B cell (primary cell): Measurements from ENCODE around the gene TFCP2. TPM values are rescaled to one million over a fixed set of nuclear protein-coding genes. Genes with fewer than 3 reads are reported as not detected.

Experiments
- ATAC-seq: fragments of 200-7000 bp; cut with Tn5 transposase; one replicate; pipeline ENCODE4 v1.10.0; 2021; ENCODE audit warnings: low read depth, mild to moderate bottlenecking, moderate number of reproducible peaks, moderate library complexity
- CTCF ChIA-PET: fragments of 350-600 bp; sonication (Branson Sonifier 250); formaldehyde crosslinking; loops from one replicate; lab custom pipeline; 2021; ENCODE audit warnings: antibody characterized with exemption, inconsistent platforms; lab: Charles Lee
- POLR2A ChIA-PET: fragments of 350-600 bp; sonication (Branson Sonifier 250); formaldehyde crosslinking; loops from one replicate; lab custom pipeline; 2021; ENCODE audit warnings: antibody characterized with exemption; lab: Charles Lee
- DNase-seq: peaks from one replicate; pipeline ENCODE4 v3.0.0; 2013
- H2AFZ ChIP-seq: 2 replicates; pipeline ENCODE4 v1.6.1; 2012; ENCODE audit warnings: mild to moderate bottlenecking, low read depth, low read length; ENCODE audit not compliant: insufficient read depth, poor library complexity, severe bottlenecking
- H3K27ac ChIP-seq, 2 donors: 1 replicate in 1 of 2; 2 replicates in 1 of 2; pipeline ENCODE4 v1.5.1; 2012 to 2013; ENCODE audit warnings: low read length in 2 of 2, mild to moderate bottlenecking in 2 of 2, moderate library complexity in 1 of 2
- H3K27me3 ChIP-seq, 4 experiments: fragments of 200-600 bp in 1 of 4; sonication (generic) in 1 of 4; replicated peaks in 1 of 4; 1 replicate in 2 of 4; 2 replicates in 2 of 4; pipeline versions ENCODE4 v1.6.1 to v1.7.0; 2013 to 2016; ENCODE audit warnings: low read length in 3 of 4, mild to moderate bottlenecking in 2 of 4, mixed read lengths in 1 of 4, moderate library complexity in 1 of 4; ENCODE audit not compliant: insufficient read depth in 4 of 4, control insufficient read depth in 3 of 4; ENCODE audit errors: control extremely low read depth in 1 of 4
- H3K36me3 ChIP-seq, 2 experiments: replicated peaks in 1 of 2; 1 replicate in 1 of 2; 2 replicates in 1 of 2; pipeline versions ENCODE4 v1.6.1 to v1.7.1; 2013; ENCODE audit warnings: low read length in 1 of 2; ENCODE audit not compliant: insufficient read depth in 2 of 2, control insufficient read depth in 1 of 2; ENCODE audit errors: control extremely low read depth in 1 of 2, extremely low read depth in 1 of 2
- H3K4me1 ChIP-seq, 2 donors: fragments of 200-600 bp in 1 of 2; sonication (generic) in 1 of 2; 1 replicate in 1 of 2; 2 replicates in 1 of 2; pipeline versions ENCODE4 v1.5.1 to v1.6.1; 2013 to 2017; ENCODE audit warnings: low read length in 2 of 2; ENCODE audit not compliant: control insufficient read depth in 2 of 2, insufficient read depth in 2 of 2
- H3K4me2 ChIP-seq: replicated peaks from 2 replicates; pipeline ENCODE3; 2012; ENCODE audit warnings: mild to moderate bottlenecking, low read depth, low read length; ENCODE audit not compliant: poor library complexity, severe bottlenecking
- H3K4me3 ChIP-seq, 5 experiments: fragments of 200-600 bp in 1 of 5; sonication (generic) in 1 of 5; 1 replicate in 3 of 5; 2 replicates in 2 of 5; pipeline versions ENCODE4 v1.5.1 to v1.7.0; 2011 to 2016; ENCODE audit warnings: low read length in 4 of 5, mild to moderate bottlenecking in 4 of 5, low read depth in 2 of 5, control low read depth in 1 of 5, moderate library complexity in 1 of 5; ENCODE audit not compliant: insufficient read depth in 1 of 5; ENCODE audit errors: control extremely low read depth in 1 of 5, extremely low read depth in 1 of 5
- H3K79me2 ChIP-seq: fragments of 200-600 bp; sonication (generic); one replicate; pipeline ENCODE4 v1.6.0; 2016; ENCODE audit warnings: low read length; ENCODE audit not compliant: control insufficient read depth, insufficient read depth
- H3K9ac ChIP-seq: fragments of 200-600 bp; sonication (generic); 2 replicates; pipeline ENCODE4 v1.6.1; 2017; ENCODE audit warnings: mild to moderate bottlenecking, low read length, moderate library complexity
- H3K9me3 ChIP-seq, 3 donors: one replicate each; pipeline versions ENCODE4 v1.6.1 to v1.7.1; 2013; ENCODE audit warnings: low read length in 2 of 3; ENCODE audit not compliant: control insufficient read depth in 2 of 3, insufficient read depth in 1 of 3; ENCODE audit errors: control extremely low read depth in 1 of 3
- H4K20me1 ChIP-seq: 2 replicates; pipeline ENCODE4 v1.6.0; 2012; ENCODE audit warnings: mild to moderate bottlenecking, low read length; ENCODE audit not compliant: insufficient read depth, control insufficient read depth, poor library complexity, severe bottlenecking
- H3K27ac Mint-ChIP-seq: one replicate; pipeline ENCODE4 v1.8.0; 2021; ENCODE audit warnings: mixed read lengths
- H3K27me3 Mint-ChIP-seq: one replicate; pipeline ENCODE4 v1.8.0; 2021; ENCODE audit warnings: mixed read lengths
- H3K4me1 Mint-ChIP-seq: one replicate; pipeline ENCODE4 v1.8.0; 2021; ENCODE audit warnings: mixed read lengths
- H3K4me3 Mint-ChIP-seq: one replicate; pipeline ENCODE4 v1.8.0; 2021; ENCODE audit warnings: mixed read lengths
- H3K9me3 Mint-ChIP-seq: one replicate; pipeline ENCODE4 v1.8.0; 2022; ENCODE audit warnings: mixed read lengths; ENCODE audit not compliant: insufficient read depth
- EZH2 ChIP-seq: IDR thresholded peaks from 2 replicates; pipeline ENCODE4 v1.6.1; 2012; ENCODE audit warnings: borderline replicate concordance, low read depth, mild to moderate bottlenecking, moderate library complexity, low read length; ENCODE audit not compliant: insufficient read depth, poor library complexity, severe bottlenecking
- WGBS: methylation state at CpG from one replicate; pipeline ENCODE4 v1.1.5; 2013; ENCODE audit warnings: missing lambda C conversion rate; ENCODE audit not compliant: insufficient coverage; 5-methylcytosine and 5-hydroxymethylcytosine counted together
- intact Hi-C: fragments of 100-400 bp; cut with micrococcal nuclease; formaldehyde crosslinking; loops from one replicate; pipeline ENCODE4 v1.10.0; 2022
- polyA plus RNA-seq: library from polyadenylated mRNA; depleted of rRNA; stranded (reverse); fragments of >200 nt; gene quantifications from 2 replicates; pipeline ENCODE4 v1.2.3, GENCODE V29; 2012
- total RNA-seq, 2 donors: library from RNA; stranded (reverse); fragments of 120-200 nt in 1 of 2; gene quantifications; 1 replicate in 1 of 2; 2 replicates in 1 of 2; pipeline versions ENCODE4 v1.2.3 to v1.2.4, GENCODE V29; 2013 to 2022
- TF ChIP-seq, protein P1 (sequence below): fragments of 200-600 bp; IDR thresholded peaks from one replicate; pipeline ENCODE4 v1.8.0; 2022; ENCODE audit warnings: antibody characterized with exemption, mild to moderate bottlenecking

TFCP2 gene
- total and polyA plus RNA-seq, 2 donors (not counting 1 experiment from before 2014, with no cell fraction given) = 12.1 to 38.8 TPM

GRCh38 chr12:51162217-51162616, 10.7 kb downstream of the TFCP2 start:
- no peak overlapping the region for H3K4me3 Mint-ChIP-seq
- WGBS = no CpG with 5 or more reads among the region's 6 CpGs
- intact Hi-C loops = no loop called here
- H3K4me1 Mint-ChIP-seq = peaks cover 27% of the 10 kb centered on the region
- POLR2A ChIA-PET = no interaction called here
- Histone ChIP-seq H4K20me1 (peaks cover 22% of the 10 kb centered on the region), H3K27ac (no peak overlapping the region), H3K9ac (no peak overlapping the region), H3K27me3 (no peaks in the 10 kb centered on the region), H3K79me2 (peaks cover 64% of the 10 kb centered on the region), H3K4me1 (no peaks in the 10 kb centered on the region), H3K9me3 (no peaks in the 10 kb centered on the region), H3K4me2 (no peak overlapping the region), H3K36me3 (no peaks in the 10 kb centered on the region), H2AFZ (no peak overlapping the region), H3K4me3 (no peak overlapping the region)
- no peak for ATAC-seq
- no peaks in the 10 kb centered on the region for H3K27me3 Mint-ChIP-seq
- CTCF ChIA-PET = no interaction called here
- no peak overlapping the region for H3K27ac Mint-ChIP-seq
- H3K9me3 Mint-ChIP-seq = no peaks in the 10 kb centered on the region
- DNase-seq = no peak
- TF ChIP-seq EZH2 = no peak
- TF ChIP-seq, protein P1, sequence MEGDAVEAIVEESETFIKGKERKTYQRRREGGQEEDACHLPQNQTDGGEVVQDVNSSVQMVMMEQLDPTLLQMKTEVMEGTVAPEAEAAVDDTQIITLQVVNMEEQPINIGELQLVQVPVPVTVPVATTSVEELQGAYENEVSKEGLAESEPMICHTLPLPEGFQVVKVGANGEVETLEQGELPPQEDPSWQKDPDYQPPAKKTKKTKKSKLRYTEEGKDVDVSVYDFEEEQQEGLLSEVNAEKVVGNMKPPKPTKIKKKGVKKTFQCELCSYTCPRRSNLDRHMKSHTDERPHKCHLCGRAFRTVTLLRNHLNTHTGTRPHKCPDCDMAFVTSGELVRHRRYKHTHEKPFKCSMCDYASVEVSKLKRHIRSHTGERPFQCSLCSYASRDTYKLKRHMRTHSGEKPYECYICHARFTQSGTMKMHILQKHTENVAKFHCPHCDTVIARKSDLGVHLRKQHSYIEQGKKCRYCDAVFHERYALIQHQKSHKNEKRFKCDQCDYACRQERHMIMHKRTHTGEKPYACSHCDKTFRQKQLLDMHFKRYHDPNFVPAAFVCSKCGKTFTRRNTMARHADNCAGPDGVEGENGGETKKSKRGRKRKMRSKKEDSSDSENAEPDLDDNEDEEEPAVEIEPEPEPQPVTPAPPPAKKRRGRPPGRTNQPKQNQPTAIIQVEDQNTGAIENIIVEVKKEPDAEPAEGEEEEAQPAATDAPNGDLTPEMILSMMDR = no peak

DNA sequence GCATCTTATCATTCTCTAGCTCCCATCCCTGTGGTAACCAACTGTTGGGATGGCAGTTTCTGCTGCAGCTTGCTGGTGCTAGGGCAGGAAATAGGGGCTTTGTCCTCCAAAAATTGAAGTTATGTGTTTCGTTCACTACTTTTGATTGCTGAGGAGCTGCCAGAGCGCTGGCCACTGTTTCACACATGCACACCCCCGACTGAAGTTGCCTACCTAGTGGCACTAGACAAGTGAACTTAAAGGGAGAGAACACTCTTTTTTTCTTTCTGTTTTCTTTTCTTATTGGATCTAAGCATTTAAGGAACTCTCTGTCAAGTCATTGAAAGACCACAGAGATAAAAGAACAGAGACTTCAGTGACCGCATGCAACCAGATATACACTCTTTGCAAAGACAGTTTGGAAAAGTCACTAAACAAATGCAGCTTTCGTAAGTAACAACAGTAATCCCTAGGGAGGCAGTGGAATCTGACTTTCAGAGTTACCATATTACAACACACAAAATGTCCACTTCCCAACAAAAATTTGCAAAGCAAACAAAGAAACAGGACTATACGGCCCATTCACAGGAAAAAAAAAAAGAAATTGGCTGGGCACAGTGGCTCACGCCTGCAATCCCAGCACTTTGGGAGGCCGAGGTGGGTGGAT, 12.0 kb downstream of the TFCP2 start:
- ATAC-seq = no peak
- ChIA-PET CTCF (no interaction called here), POLR2A (no interaction called here)
- Mint-ChIP-seq H3K4me1 (peaks cover 25% of the 10 kb centered on the region), H3K27me3 (no peaks in the 10 kb centered on the region), H3K27ac (no peak overlapping the region), H3K4me3 (no peak overlapping the region), H3K9me3 (no peaks in the 10 kb centered on the region)
- Histone ChIP-seq H3K36me3 (no peaks in the 10 kb centered on the region), H3K27me3 (no peaks in the 10 kb centered on the region), H4K20me1 (peaks cover 22% of the 10 kb centered on the region), H3K4me3 (no peak overlapping the region), H3K9ac (no peak overlapping the region), H3K4me1 (no peaks in the 10 kb centered on the region), H3K4me2 (no peak overlapping the region), H3K27ac (no peak overlapping the region), H3K79me2 (peaks cover 56% of the 10 kb centered on the region), H2AFZ (no peak overlapping the region), H3K9me3 (no peaks in the 10 kb centered on the region)
- intact Hi-C loops = no loop called here
- TF ChIP-seq, protein P1 = no peak
- no peak for TF ChIP-seq EZH2
- no peak for DNase-seq
- 100% methylated on average over 2 of the region's 8 CpGs for WGBS
